Natural killer cell (primary cell): ENCODE results near the gene GASK1A. TPM values are rescaled to one million over a fixed set of nuclear protein-coding genes. Genes with fewer than 3 reads are reported as not detected.

Source experiments
- ATAC-seq, 3 donors: fragments of 150-1000 bp in 2 of 3; fragments of 200-7000 bp in 1 of 3; cut with Tn5 transposase; 1 replicate in 1 of 3; 2 replicates in 2 of 3; pipeline ENCODE4 v1.10.0; 2021; ENCODE audit warnings: mild to moderate bottlenecking in 2 of 3, moderate library complexity in 2 of 3
- DNase-seq, 2 donors: peaks; one replicate each; pipeline versions ENCODE4 v3.0.0 to v3.0.0-alpha.2; 2013 to 2021; ENCODE audit warnings: mixed read lengths in 1 of 2
- H3K27ac ChIP-seq: one replicate; pipeline ENCODE4 v1.5.1; 2013; ENCODE audit warnings: mild to moderate bottlenecking, low read length
- H3K27me3 ChIP-seq: one replicate; pipeline ENCODE4 v1.6.1; 2013; ENCODE audit warnings: low read length; ENCODE audit not compliant: control insufficient read depth, insufficient read depth
- H3K36me3 ChIP-seq: one replicate; pipeline ENCODE4 v1.6.1; 2013; ENCODE audit warnings: low read length; ENCODE audit not compliant: control insufficient read depth, insufficient read depth
- H3K4me1 ChIP-seq: one replicate; pipeline ENCODE4 v1.6.1; 2013; ENCODE audit warnings: low read length; ENCODE audit not compliant: control insufficient read depth, insufficient read depth
- H3K4me3 ChIP-seq: one replicate; pipeline ENCODE4 v1.5.1; 2013; ENCODE audit warnings: low read length
- H3K9me3 ChIP-seq: one replicate; pipeline ENCODE4 v1.6.1; 2013; ENCODE audit warnings: low read length; ENCODE audit not compliant: control insufficient read depth, insufficient read depth
- H3K27ac Mint-ChIP-seq, 2 donors: one replicate each; pipeline ENCODE4 v1.8.0; 2022; ENCODE audit warnings: mild to moderate bottlenecking in 2 of 2, mixed read lengths in 2 of 2, moderate library complexity in 1 of 2
- H3K27me3 Mint-ChIP-seq, 2 donors: one replicate each; pipeline ENCODE4 v1.8.0; 2022; ENCODE audit warnings: low read depth in 2 of 2, mixed read lengths in 2 of 2
- H3K36me3 Mint-ChIP-seq: one replicate; pipeline ENCODE4 v1.8.0; 2022; ENCODE audit warnings: mixed read lengths
- H3K4me1 Mint-ChIP-seq, 2 donors: one replicate each; pipeline ENCODE4 v1.8.0; 2022; ENCODE audit warnings: mixed read lengths in 2 of 2
- H3K4me3 Mint-ChIP-seq: one replicate; pipeline ENCODE4 v1.8.0; 2022; ENCODE audit warnings: mild to moderate bottlenecking, moderate library complexity, mixed read lengths
- H3K9me3 Mint-ChIP-seq, 2 donors: one replicate each; pipeline ENCODE4 v1.8.0; 2022; ENCODE audit warnings: mixed read lengths in 2 of 2
- CTCF ChIP-seq: fragments of 200-600 bp; IDR thresholded peaks from one replicate; pipeline ENCODE4 v1.8.0; 2022; ENCODE audit warnings: antibody characterized with exemption
- WGBS: methylation state at CpG from one replicate; pipeline ENCODE4 v1.1.7; 2013; ENCODE audit warnings: missing lambda C conversion rate; ENCODE audit not compliant: insufficient coverage; 5-methylcytosine and 5-hydroxymethylcytosine counted together
- intact Hi-C: fragments of 100-400 bp; cut with micrococcal nuclease; formaldehyde crosslinking; loops from one replicate; pipeline ENCODE4 v1.14.2; 2022
- total RNA-seq, 4 donors: library from RNA; stranded (reverse); fragments of 120-200 nt in 1 of 4; gene quantifications; one replicate each; pipeline versions ENCODE4 v1.2.3 to v1.2.4, GENCODE V29; 2013 to 2022

The GASK1A gene
- total RNA-seq, 3 donors from 2014 or later (not counting 1 experiment from before 2014, with no cell fraction given): 0.12 to 0.34 TPM; not detected in 1

- Mint-ChIP-seq H3K36me3 (no peaks in the 10 kb centered on the region), H3K27me3 (no peaks in the 10 kb centered on the region), H3K9me3 (no peaks in the 10 kb centered on the region), H3K4me1 (no peaks in the 10 kb centered on the region), H3K4me3 (no peak overlapping the region), H3K27ac (no peak overlapping the region)
- intact Hi-C loops: no loop called here
- no peak for DNase-seq
- no peak for TF ChIP-seq CTCF
- no peak for ATAC-seq
- Histone ChIP-seq H3K27ac (no peak overlapping the region), H3K4me1 (no peaks in the 10 kb centered on the region), H3K36me3 (peaks cover 17% of the 10 kb centered on the region), H3K27me3 (no peaks in the 10 kb centered on the region), H3K9me3 (no peaks in the 10 kb centered on the region), H3K4me3 (no peak overlapping the region)
- WGBS: 84% methylated on average over 4 of the region's 5 CpGs
Measured at GRCh38 chr3:43075904-43076661, 97.0 kb downstream of the GASK1A start.

- intact Hi-C loops: no loop called here
- Mint-ChIP-seq H3K4me1 (no peaks in the 10 kb centered on the region), H3K4me3 (no peak overlapping the region), H3K9me3 (no peaks in the 10 kb centered on the region), H3K27ac (no peak overlapping the region), H3K36me3 (no peaks in the 10 kb centered on the region), H3K27me3 (no peaks in the 10 kb centered on the region)
- no peak overlapping the region for H3K27ac ChIP-seq
- no peak for TF ChIP-seq CTCF
- no peaks in the 10 kb centered on the region for H3K9me3 ChIP-seq
- no peak for DNase-seq
- ATAC-seq: no peak
- peaks cover 18% of the 10 kb centered on the region for H3K36me3 ChIP-seq
- no peaks in the 10 kb centered on the region for H3K27me3 ChIP-seq
- WGBS: 89% methylated on average over 2 of the region's 4 CpGs
- no peaks in the 10 kb centered on the region for H3K4me1 ChIP-seq
- no peak overlapping the region for H3K4me3 ChIP-seq
Measured at GRCh38 chr3:43076857-43077256, 97.7 kb downstream of the GASK1A start.

- no peak for ATAC-seq
- Histone ChIP-seq H3K9me3 (no peaks in the 10 kb centered on the region), H3K27ac (no peak overlapping the region), H3K4me3 (no peak overlapping the region), H3K36me3 (peaks cover 19% of the 10 kb centered on the region), H3K4me1 (no peaks in the 10 kb centered on the region), H3K27me3 (no peaks in the 10 kb centered on the region)
- intact Hi-C loops: no loop called here
- 94% methylated on average over 6 of the region's 6 CpGs for WGBS
- Mint-ChIP-seq H3K4me3 (no peak overlapping the region), H3K27me3 (no peaks in the 10 kb centered on the region), H3K9me3 (no peaks in the 10 kb centered on the region), H3K36me3 (no peaks in the 10 kb centered on the region), H3K27ac (no peak overlapping the region), H3K4me1 (no peaks in the 10 kb centered on the region)
- TF ChIP-seq CTCF: no peak
- no peak for DNase-seq
Measured at GRCh38 chr3:43077261-43077660, 98.2 kb downstream of the GASK1A start.

- ATAC-seq (no peak), DNase-seq (no peak)
- H3K36me3 Mint-ChIP-seq: no peaks in the 10 kb centered on the region
- no peaks in the 10 kb centered on the region for H3K27me3 ChIP-seq
- H3K4me3 Mint-ChIP-seq: no peak overlapping the region
- no peaks in the 10 kb centered on the region for H3K4me1 Mint-ChIP-seq
- H3K4me1 ChIP-seq: no peaks in the 10 kb centered on the region
- no peak overlapping the region for H3K4me3 ChIP-seq
- TF ChIP-seq CTCF: no peak
- intact Hi-C loops: no loop called here
- H3K27me3 Mint-ChIP-seq: no peaks in the 10 kb centered on the region
- H3K27ac Mint-ChIP-seq: no peak overlapping the region
- no peaks in the 10 kb centered on the region for H3K9me3 Mint-ChIP-seq
- H3K27ac ChIP-seq: no peak overlapping the region
- no peaks in the 10 kb centered on the region for H3K9me3 ChIP-seq
- H3K36me3 ChIP-seq: peaks cover 20% of the 10 kb centered on the region
Measured at GRCh38 chr3:43077707-43078106, 98.6 kb downstream of the GASK1A start.
